ENCODE measurements around the gene USP54.

DNA sequence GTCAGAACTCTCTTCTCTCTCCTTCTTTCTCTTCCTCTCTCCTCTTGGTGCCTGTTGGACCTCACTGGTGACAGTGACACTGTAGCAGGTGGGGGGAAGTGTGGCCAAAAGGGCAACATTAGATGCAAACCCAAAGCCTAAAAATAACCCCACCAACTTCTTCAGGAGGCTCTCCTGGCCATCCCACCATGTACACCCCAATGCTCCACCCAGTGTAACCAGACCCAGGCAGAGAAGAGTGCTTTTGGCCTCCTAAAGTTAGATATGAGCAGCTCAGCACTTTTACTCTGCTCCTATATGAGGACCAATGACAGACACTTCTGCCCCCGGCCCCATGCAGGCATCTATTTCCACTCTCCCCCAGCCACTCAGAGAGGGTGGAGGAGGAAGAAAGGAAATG lies 44.6 kb upstream of the USP54 start:
- TF ChIP-seq, protein P1, sequence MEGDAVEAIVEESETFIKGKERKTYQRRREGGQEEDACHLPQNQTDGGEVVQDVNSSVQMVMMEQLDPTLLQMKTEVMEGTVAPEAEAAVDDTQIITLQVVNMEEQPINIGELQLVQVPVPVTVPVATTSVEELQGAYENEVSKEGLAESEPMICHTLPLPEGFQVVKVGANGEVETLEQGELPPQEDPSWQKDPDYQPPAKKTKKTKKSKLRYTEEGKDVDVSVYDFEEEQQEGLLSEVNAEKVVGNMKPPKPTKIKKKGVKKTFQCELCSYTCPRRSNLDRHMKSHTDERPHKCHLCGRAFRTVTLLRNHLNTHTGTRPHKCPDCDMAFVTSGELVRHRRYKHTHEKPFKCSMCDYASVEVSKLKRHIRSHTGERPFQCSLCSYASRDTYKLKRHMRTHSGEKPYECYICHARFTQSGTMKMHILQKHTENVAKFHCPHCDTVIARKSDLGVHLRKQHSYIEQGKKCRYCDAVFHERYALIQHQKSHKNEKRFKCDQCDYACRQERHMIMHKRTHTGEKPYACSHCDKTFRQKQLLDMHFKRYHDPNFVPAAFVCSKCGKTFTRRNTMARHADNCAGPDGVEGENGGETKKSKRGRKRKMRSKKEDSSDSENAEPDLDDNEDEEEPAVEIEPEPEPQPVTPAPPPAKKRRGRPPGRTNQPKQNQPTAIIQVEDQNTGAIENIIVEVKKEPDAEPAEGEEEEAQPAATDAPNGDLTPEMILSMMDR (IDR thresholded peaks at IDR 0.05; ENCODE audit: extremely low read depth in 1 of 2, insufficient read depth in 1 of 2, low read depth in 1 of 2, low read length in 2 of 2) = no peak
- TF ChIP-seq GATA2 (IDR thresholded peaks at IDR 0.05; ENCODE audit: insufficient read depth, insufficient read length, low read depth, low read length) = no peak
- TF ChIP-seq EZH2 (IDR thresholded peaks at IDR 0.05; ENCODE audit: borderline replicate concordance, low read depth, low read length, severe bottlenecking) = no peak
- no peak for TF ChIP-seq POLR2A (IDR thresholded peaks at IDR 0.05; ENCODE audit: low read depth, low read length)
- TF ChIP-seq POLR2AphosphoS5 (IDR thresholded peaks at IDR 0.05; ENCODE audit: insufficient read depth, low read depth, low read length) = no peak
- TF ChIP-seq, protein P2, sequence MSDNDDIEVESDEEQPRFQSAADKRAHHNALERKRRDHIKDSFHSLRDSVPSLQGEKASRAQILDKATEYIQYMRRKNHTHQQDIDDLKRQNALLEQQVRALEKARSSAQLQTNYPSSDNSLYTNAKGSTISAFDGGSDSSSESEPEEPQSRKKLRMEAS (IDR thresholded peaks at IDR 0.05; ENCODE audit: insufficient read depth, insufficient read length) = no peak

All from endothelial cell of umbilical vein (primary cell).